Neural cell (in vitro differentiated cells): ENCODE measurements around the gene HS6ST3. TPM values are rescaled to one million over a fixed set of nuclear protein-coding genes. Genes with fewer than 3 reads are reported as not detected.
"Not testable (repeated sequence)": the region's sequence is repeated elsewhere in the genome, so short reads cannot be mapped to it uniquely, and the experiment has no call there.

Experiments
- H2AFZ ChIP-seq: fragments of 200-600, 300-800 bp; sonication (generic), shearing (Covaris generic); 2 replicates; pipeline ENCODE4 v1.6.0; 2014; ENCODE audit warnings: low read depth, mild to moderate bottlenecking, antibody characterized with exemption, low read length, moderate library complexity
- H3F3A ChIP-seq: fragments of 200-600 bp; shearing (Covaris generic); 2 replicates; pipeline ENCODE4 v1.6.1; 2016; ENCODE audit warnings: mild to moderate bottlenecking, moderate library complexity, mixed read lengths, antibody characterized with exemption, low read length; ENCODE audit not compliant: insufficient read depth, poor library complexity, severe bottlenecking
- H3K27ac ChIP-seq: fragments of 200-600, 300-800 bp; sonication (generic), shearing (Covaris generic); 2 replicates; pipeline ENCODE4 v1.5.1; 2014; ENCODE audit warnings: mild to moderate bottlenecking, low read length, moderate library complexity
- H3K27me3 ChIP-seq: fragments of 300-800, 200-600 bp; sonication (generic), shearing (Covaris generic); 2 replicates; pipeline ENCODE4 v1.6.0; 2014; ENCODE audit warnings: mild to moderate bottlenecking, low read depth, low read length, moderate library complexity; ENCODE audit not compliant: insufficient read depth
- H3K36me3 ChIP-seq: fragments of 300-800, 200-600 bp; sonication (generic), shearing (Covaris generic); 2 replicates; pipeline ENCODE4 v1.5.1; 2014; ENCODE audit warnings: mild to moderate bottlenecking, antibody characterized with exemption, low read length, moderate library complexity; ENCODE audit not compliant: insufficient read depth
- H3K4me2 ChIP-seq: fragments of 300-800, 200-600 bp; sonication (generic), shearing (Covaris generic); 2 replicates; pipeline ENCODE4 v1.6.0; 2014; ENCODE audit warnings: mild to moderate bottlenecking, low read length
- H3K4me3 ChIP-seq: fragments of 300-800, 200-600 bp; sonication (generic), shearing (Covaris generic); 2 replicates; pipeline ENCODE4 v1.5.1; 2014; ENCODE audit warnings: mild to moderate bottlenecking, low read length, moderate library complexity
- H3K79me2 ChIP-seq: fragments of 200-600 bp; shearing (Covaris generic); replicated peaks from 2 replicates; pipeline ENCODE4 v1.6.0; 2014; ENCODE audit warnings: mild to moderate bottlenecking, low read length, moderate library complexity; ENCODE audit not compliant: insufficient read depth
- H3K9ac ChIP-seq: fragments of 300-800, 200-600 bp; sonication (generic), shearing (Covaris generic); 2 replicates; pipeline ENCODE4 v1.6.1; 2016; ENCODE audit warnings: mild to moderate bottlenecking, low read length, mixed read lengths
- H3K9me2 ChIP-seq: fragments of 200-600 bp; shearing (Covaris generic); 2 replicates; pipeline ENCODE4 v1.6.1; 2016; ENCODE audit warnings: mild to moderate bottlenecking, low read length, mixed read lengths; ENCODE audit not compliant: insufficient read depth
- H3K9me3 ChIP-seq: fragments of 200-600, 300-800 bp; sonication (generic), shearing (Covaris generic); 2 replicates; pipeline ENCODE4 v1.6.1; 2016; ENCODE audit warnings: mild to moderate bottlenecking, mixed run types, low read length, moderate library complexity, mixed read lengths
- H4K20me1 ChIP-seq: fragments of 200-600 bp; shearing (Covaris generic); 2 replicates; pipeline ENCODE4 v1.6.1; 2016; ENCODE audit warnings: mild to moderate bottlenecking, mixed run types; ENCODE audit not compliant: insufficient read depth
- EP300 ChIP-seq: fragments of 450-650 bp; conservative IDR thresholded peaks from 2 replicates; pipeline ENCODE4 v1.6.1; 2014; ENCODE audit warnings: antibody characterized with exemption, mild to moderate bottlenecking, moderate library complexity; ENCODE audit not compliant: poor library complexity, severe bottlenecking
- EZH2 ChIP-seq: fragments of 200-600, 300-800 bp; shearing (Covaris generic), sonication (generic); IDR thresholded peaks from 2 replicates; pipeline ENCODE4 v1.6.1; 2014; ENCODE audit warnings: antibody characterized with exemption, low read length, borderline replicate concordance, mild to moderate bottlenecking; ENCODE audit not compliant: insufficient read depth, poor library complexity, severe bottlenecking
- MXI1 ChIP-seq: fragments of 450-650 bp; conservative IDR thresholded peaks from 2 replicates; pipeline ENCODE4 v1.6.1; 2014; ENCODE audit warnings: antibody characterized with exemption, mild to moderate bottlenecking; ENCODE audit not compliant: poor library complexity, severe bottlenecking
- POLR2AphosphoS5 ChIP-seq: IDR thresholded peaks from 2 replicates; pipeline ENCODE4 v1.6.1; 2012
- RAD21 ChIP-seq: fragments of 450-650 bp; conservative IDR thresholded peaks from 2 replicates; pipeline ENCODE4 v1.6.1; 2014; ENCODE audit warnings: antibody characterized with exemption, mild to moderate bottlenecking, moderate library complexity
- SMC3 ChIP-seq: fragments of 450-650 bp; conservative IDR thresholded peaks from 2 replicates; pipeline ENCODE4 v1.6.1; 2014; ENCODE audit warnings: antibody characterized with exemption, mild to moderate bottlenecking, moderate library complexity; ENCODE audit not compliant: poor library complexity
- TAF1 ChIP-seq: IDR thresholded peaks from 2 replicates; pipeline ENCODE4 v1.6.1; 2012; ENCODE audit warnings: low read depth
- polyA plus RNA-seq: library from polyadenylated mRNA; depleted of rRNA; stranded (reverse); fragments of >200 nt; gene quantifications from 2 replicates; pipeline ENCODE4 v1.2.3, GENCODE V29; 2014
- TF ChIP-seq, protein P1 (sequence below): IDR thresholded peaks from 2 replicates; pipeline ENCODE4 v1.6.1; 2012; ENCODE audit warnings: borderline replicate concordance
- TF ChIP-seq, protein P2 (sequence below): fragments of 450-650 bp; IDR thresholded peaks from 2 replicates; pipeline ENCODE4 v1.5.1; 2014; ENCODE audit warnings: antibody characterized with exemption, mild to moderate bottlenecking, moderate library complexity; ENCODE audit not compliant: poor library complexity, severe bottlenecking

Gene HS6ST3
- polyA plus RNA-seq, 1 donor from 2014 or later, result 10.9 TPM

DNA sequence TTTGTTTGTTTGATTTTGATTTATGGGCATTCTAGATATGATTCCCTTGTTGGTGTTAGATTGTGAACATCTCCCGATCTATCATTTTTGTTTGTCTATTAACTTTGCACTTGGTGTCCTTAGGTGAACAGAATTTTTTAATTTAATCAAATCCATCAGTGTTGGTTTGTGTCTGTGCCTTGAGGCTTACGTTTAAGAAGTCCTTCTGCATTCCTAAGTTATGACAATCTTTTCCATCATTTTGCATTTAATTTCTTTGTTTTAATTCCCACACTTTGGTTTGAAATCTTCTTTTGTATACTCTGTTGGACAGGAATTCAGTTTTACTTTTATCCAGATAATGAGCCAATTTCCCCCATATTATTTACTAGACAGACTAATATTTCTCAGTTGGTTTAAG, 421.7 kb downstream of the HS6ST3 start:
- Histone ChIP-seq H3K9ac (no peak overlapping the region), H3K9me3 (no peaks in the 10 kb centered on the region), H2AFZ (no peak overlapping the region), H4K20me1 (no peaks in the 10 kb centered on the region), H3K4me2 (no peak overlapping the region), H3K27me3 (no peaks in the 10 kb centered on the region), H3K9me2 (no peaks in the 10 kb centered on the region), H3K36me3 (no peaks in the 10 kb centered on the region), H3K4me3 (no peak overlapping the region), H3F3A (no peaks in the 10 kb centered on the region), H3K79me2 (no peaks in the 10 kb centered on the region), H3K27ac (no peak overlapping the region)
- TF ChIP-seq, protein P1, sequence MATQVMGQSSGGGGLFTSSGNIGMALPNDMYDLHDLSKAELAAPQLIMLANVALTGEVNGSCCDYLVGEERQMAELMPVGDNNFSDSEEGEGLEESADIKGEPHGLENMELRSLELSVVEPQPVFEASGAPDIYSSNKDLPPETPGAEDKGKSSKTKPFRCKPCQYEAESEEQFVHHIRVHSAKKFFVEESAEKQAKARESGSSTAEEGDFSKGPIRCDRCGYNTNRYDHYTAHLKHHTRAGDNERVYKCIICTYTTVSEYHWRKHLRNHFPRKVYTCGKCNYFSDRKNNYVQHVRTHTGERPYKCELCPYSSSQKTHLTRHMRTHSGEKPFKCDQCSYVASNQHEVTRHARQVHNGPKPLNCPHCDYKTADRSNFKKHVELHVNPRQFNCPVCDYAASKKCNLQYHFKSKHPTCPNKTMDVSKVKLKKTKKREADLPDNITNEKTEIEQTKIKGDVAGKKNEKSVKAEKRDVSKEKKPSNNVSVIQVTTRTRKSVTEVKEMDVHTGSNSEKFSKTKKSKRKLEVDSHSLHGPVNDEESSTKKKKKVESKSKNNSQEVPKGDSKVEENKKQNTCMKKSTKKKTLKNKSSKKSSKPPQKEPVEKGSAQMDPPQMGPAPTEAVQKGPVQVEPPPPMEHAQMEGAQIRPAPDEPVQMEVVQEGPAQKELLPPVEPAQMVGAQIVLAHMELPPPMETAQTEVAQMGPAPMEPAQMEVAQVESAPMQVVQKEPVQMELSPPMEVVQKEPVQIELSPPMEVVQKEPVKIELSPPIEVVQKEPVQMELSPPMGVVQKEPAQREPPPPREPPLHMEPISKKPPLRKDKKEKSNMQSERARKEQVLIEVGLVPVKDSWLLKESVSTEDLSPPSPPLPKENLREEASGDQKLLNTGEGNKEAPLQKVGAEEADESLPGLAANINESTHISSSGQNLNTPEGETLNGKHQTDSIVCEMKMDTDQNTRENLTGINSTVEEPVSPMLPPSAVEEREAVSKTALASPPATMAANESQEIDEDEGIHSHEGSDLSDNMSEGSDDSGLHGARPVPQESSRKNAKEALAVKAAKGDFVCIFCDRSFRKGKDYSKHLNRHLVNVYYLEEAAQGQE, result no peak
- TF ChIP-seq, protein P2, sequence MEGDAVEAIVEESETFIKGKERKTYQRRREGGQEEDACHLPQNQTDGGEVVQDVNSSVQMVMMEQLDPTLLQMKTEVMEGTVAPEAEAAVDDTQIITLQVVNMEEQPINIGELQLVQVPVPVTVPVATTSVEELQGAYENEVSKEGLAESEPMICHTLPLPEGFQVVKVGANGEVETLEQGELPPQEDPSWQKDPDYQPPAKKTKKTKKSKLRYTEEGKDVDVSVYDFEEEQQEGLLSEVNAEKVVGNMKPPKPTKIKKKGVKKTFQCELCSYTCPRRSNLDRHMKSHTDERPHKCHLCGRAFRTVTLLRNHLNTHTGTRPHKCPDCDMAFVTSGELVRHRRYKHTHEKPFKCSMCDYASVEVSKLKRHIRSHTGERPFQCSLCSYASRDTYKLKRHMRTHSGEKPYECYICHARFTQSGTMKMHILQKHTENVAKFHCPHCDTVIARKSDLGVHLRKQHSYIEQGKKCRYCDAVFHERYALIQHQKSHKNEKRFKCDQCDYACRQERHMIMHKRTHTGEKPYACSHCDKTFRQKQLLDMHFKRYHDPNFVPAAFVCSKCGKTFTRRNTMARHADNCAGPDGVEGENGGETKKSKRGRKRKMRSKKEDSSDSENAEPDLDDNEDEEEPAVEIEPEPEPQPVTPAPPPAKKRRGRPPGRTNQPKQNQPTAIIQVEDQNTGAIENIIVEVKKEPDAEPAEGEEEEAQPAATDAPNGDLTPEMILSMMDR, result no peak
- no peak for TF ChIP-seq EZH2
- TF ChIP-seq EP300, result no peak
- TF ChIP-seq RAD21, result no peak
- no peak for TF ChIP-seq MXI1
- TF ChIP-seq POLR2AphosphoS5, result no peak
- no peak for TF ChIP-seq SMC3
- TF ChIP-seq TAF1, result no peak

DNA sequence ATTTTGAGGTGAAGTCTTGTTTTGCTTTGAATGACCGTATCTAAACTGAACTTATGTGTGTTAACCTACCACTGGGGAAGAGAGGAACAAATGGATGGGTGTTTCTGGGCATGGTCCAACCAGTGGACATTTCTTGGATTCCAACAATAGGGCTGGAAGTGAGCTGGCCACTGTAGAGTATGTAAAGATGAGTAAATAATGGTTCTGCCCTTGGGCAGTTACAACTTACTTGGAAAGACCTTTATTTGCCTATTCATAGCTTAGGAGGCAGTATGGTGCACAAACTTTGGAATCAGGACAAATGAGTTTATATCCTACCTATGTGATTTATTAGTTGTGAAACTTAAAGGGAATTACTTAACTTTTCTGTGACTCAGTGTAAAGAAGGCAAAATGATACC, 429.5 kb downstream of the HS6ST3 start:
- no peak overlapping the region for H2AFZ ChIP-seq
- no peaks in the 10 kb centered on the region for H3K27me3 ChIP-seq
- H3K27ac ChIP-seq, result no peak overlapping the region
- TF ChIP-seq SMC3 (no peak), MXI1 (no peak), RAD21 (no peak), EP300 (no peak), POLR2AphosphoS5 (no peak), EZH2 (no peak), TAF1 (no peak)
- TF ChIP-seq, protein P1, result no peak
- TF ChIP-seq, protein P2, result no peak
- no peaks in the 10 kb centered on the region for H3K9me3 ChIP-seq
- H3K9me2 ChIP-seq, result no peaks in the 10 kb centered on the region
- no peak overlapping the region for H3K9ac ChIP-seq
- no peak overlapping the region for H3K4me3 ChIP-seq
- no peaks in the 10 kb centered on the region for H3K79me2 ChIP-seq
- no peaks in the 10 kb centered on the region for H3K36me3 ChIP-seq
- H3K4me2 ChIP-seq, result no peak overlapping the region
- no peaks in the 10 kb centered on the region for H3F3A ChIP-seq
- H4K20me1 ChIP-seq, result no peaks in the 10 kb centered on the region

DNA sequence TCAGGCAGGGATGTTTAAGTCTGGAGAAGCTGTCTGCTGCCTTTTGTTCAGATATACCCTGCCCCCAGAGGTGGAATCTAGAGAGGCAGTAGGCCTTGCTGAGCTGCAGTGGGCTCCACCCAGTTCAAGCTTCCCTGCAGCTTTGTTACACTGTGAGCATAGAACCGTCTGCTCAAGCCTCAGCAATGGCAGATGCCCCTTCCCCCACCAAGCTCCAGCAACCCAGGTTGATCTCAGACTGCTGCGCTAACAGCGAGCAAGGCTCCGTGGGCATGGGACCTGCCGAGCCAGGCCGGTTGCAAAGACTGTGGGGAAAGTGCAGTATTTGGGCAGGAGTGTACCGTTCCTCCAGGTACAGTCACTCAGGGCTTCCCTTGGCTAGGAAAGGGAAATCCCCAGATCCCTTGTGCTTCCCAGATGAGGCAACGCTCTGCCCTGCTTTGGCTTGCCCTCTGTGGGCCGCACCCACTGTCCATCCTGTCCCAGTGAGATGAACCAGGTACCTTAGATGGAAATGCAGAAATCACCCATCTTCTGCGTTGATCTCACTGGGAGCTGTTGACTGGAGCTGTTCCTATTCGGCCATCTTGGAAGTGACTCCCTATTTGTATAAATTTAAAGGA, 434.6 kb downstream of the HS6ST3 start:
- not testable (repeated sequence) for H3K27ac ChIP-seq, H3K9ac ChIP-seq, H3K27me3 ChIP-seq, H3F3A ChIP-seq, H3K9me3 ChIP-seq, H3K9me2 ChIP-seq, H3K4me2 ChIP-seq, H4K20me1 ChIP-seq, H3K36me3 ChIP-seq, H3K79me2 ChIP-seq, H3K4me3 ChIP-seq, H2AFZ ChIP-seq
